DOHH2 (cell line): ENCODE measurements around the gene FRMD4B.

ENCODE experiments used
- H3F3A ChIP-seq: fragments of 200-600 bp; sonication (generic), shearing (Covaris generic); 2 replicates; pipeline ENCODE4 v1.6.0; 2016; ENCODE audit warnings: antibody characterized with exemption, mild to moderate bottlenecking; ENCODE audit not compliant: control insufficient read depth, insufficient read depth
- H3K27ac ChIP-seq: fragments of 200-600 bp; sonication (generic); 2 replicates; pipeline ENCODE4 v1.5.1; 2014; ENCODE audit warnings: low read depth, mild to moderate bottlenecking, low read length, moderate library complexity
- H3K27me3 ChIP-seq: fragments of 200-600 bp; sonication (generic); 2 replicates; pipeline ENCODE4 v1.6.1; 2014; ENCODE audit warnings: mild to moderate bottlenecking, low read length, mixed read lengths; ENCODE audit not compliant: control insufficient read depth
- H3K36me3 ChIP-seq: fragments of 200-600 bp; sonication (generic); 2 replicates; pipeline ENCODE4 v1.6.1; 2014; ENCODE audit warnings: mild to moderate bottlenecking, low read length, moderate library complexity, mixed read lengths; ENCODE audit not compliant: control insufficient read depth
- H3K4me1 ChIP-seq: fragments of 200-600 bp; sonication (generic); 2 replicates; pipeline ENCODE4 v1.6.1; 2014; ENCODE audit warnings: mild to moderate bottlenecking, low read length, mixed read lengths; ENCODE audit not compliant: control insufficient read depth
- H3K4me2 ChIP-seq: fragments of 200-600 bp; sonication (generic); 2 replicates; pipeline ENCODE4 v1.6.0; 2014; ENCODE audit warnings: mild to moderate bottlenecking, low read length, moderate library complexity
- H3K4me3 ChIP-seq: fragments of 200-600 bp; sonication (generic); 2 replicates; pipeline ENCODE4 v1.5.1; 2014; ENCODE audit warnings: mild to moderate bottlenecking, low read length, mixed read lengths
- H3K79me2 ChIP-seq: fragments of 200-600 bp; sonication (generic); 2 replicates; pipeline ENCODE4 v1.6.1; 2014; ENCODE audit warnings: mild to moderate bottlenecking, low read length, mixed read lengths; ENCODE audit not compliant: control insufficient read depth
- H3K9me2 ChIP-seq: fragments of 200-600 bp; sonication (generic); replicated peaks from 2 replicates; pipeline ENCODE4 v1.6.1; 2014; ENCODE audit warnings: mild to moderate bottlenecking, low read length, mixed read lengths; ENCODE audit not compliant: control insufficient read depth
- H3K9me3 ChIP-seq: fragments of 200-600 bp; sonication (generic); 2 replicates; pipeline ENCODE4 v1.6.1; 2014; ENCODE audit warnings: antibody characterized with exemption, low read length, mixed read lengths; ENCODE audit not compliant: control insufficient read depth, insufficient read depth
- H4K20me1 ChIP-seq: fragments of 200-600 bp; sonication (generic); 2 replicates; pipeline ENCODE4 v1.6.0; 2014; ENCODE audit warnings: low read depth, mild to moderate bottlenecking, antibody characterized with exemption, low read length, moderate library complexity; ENCODE audit not compliant: control insufficient read depth, insufficient read depth
- CTCF ChIP-seq: fragments of 200-600 bp; sonication (generic); IDR thresholded peaks from one replicate; pipeline ENCODE4 v1.5.1; 2014; ENCODE audit warnings: antibody characterized with exemption, mild to moderate bottlenecking, low read depth, low read length; ENCODE audit not compliant: poor library complexity, severe bottlenecking
- EZH2phosphoT487 ChIP-seq: fragments of 200-600 bp; sonication (generic); IDR thresholded peaks from 2 replicates; pipeline ENCODE4 v1.6.1; 2017; ENCODE audit warnings: borderline replicate concordance, mild to moderate bottlenecking, antibody characterized with exemption, low read length, moderate library complexity, mixed read lengths

FRMD4B gene

GRCh38 chr3:69420781-69421520 is 35.1 kb upstream of the FRMD4B start:
- no peak for TF ChIP-seq CTCF
- TF ChIP-seq EZH2phosphoT487: no peak
- no peaks in the 10 kb centered on the region for H3K9me3 ChIP-seq
- no peaks in the 10 kb centered on the region for H3F3A ChIP-seq
- H3K79me2 ChIP-seq: no peaks in the 10 kb centered on the region
- H3K9me2 ChIP-seq: no peaks in the 10 kb centered on the region
- no peaks in the 10 kb centered on the region for H3K4me1 ChIP-seq
- no peak overlapping the region for H3K4me3 ChIP-seq
- H3K27ac ChIP-seq: no peak overlapping the region
- no peak overlapping the region for H3K4me2 ChIP-seq
- H3K36me3 ChIP-seq: no peaks in the 10 kb centered on the region
- H4K20me1 ChIP-seq: no peaks in the 10 kb centered on the region
- H3K27me3 ChIP-seq: no peaks in the 10 kb centered on the region

DNA sequence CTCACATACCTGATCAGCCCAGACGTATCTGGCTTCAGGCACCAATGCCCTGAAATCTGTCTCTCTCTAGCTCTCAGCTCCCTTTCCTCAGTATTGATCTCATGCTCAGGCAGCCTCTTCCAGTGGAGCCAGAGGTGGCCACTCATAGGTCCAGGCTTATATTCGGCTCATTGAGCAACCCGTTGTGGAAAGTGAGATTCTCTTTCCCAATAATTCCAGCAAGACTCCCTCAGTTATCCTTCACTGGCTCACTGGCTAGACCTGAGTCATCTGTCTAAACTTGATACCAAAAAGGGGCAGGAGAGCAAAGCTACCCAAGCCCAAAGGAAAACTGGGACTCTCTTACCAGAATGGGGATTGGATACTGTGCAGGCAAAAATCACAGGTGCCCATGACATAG is 33.4 kb upstream of the FRMD4B start:
- no peak overlapping the region for H3K4me3 ChIP-seq
- no peaks in the 10 kb centered on the region for H3K4me1 ChIP-seq
- H3K27me3 ChIP-seq: no peaks in the 10 kb centered on the region
- no peaks in the 10 kb centered on the region for H3K9me3 ChIP-seq
- H3K9me2 ChIP-seq: no peaks in the 10 kb centered on the region
- no peaks in the 10 kb centered on the region for H4K20me1 ChIP-seq
- H3K4me2 ChIP-seq: no peak overlapping the region
- TF ChIP-seq EZH2phosphoT487 (no peak), CTCF (no peak)
- no peaks in the 10 kb centered on the region for H3F3A ChIP-seq
- no peaks in the 10 kb centered on the region for H3K79me2 ChIP-seq
- H3K36me3 ChIP-seq: no peaks in the 10 kb centered on the region
- H3K27ac ChIP-seq: no peak overlapping the region

DNA sequence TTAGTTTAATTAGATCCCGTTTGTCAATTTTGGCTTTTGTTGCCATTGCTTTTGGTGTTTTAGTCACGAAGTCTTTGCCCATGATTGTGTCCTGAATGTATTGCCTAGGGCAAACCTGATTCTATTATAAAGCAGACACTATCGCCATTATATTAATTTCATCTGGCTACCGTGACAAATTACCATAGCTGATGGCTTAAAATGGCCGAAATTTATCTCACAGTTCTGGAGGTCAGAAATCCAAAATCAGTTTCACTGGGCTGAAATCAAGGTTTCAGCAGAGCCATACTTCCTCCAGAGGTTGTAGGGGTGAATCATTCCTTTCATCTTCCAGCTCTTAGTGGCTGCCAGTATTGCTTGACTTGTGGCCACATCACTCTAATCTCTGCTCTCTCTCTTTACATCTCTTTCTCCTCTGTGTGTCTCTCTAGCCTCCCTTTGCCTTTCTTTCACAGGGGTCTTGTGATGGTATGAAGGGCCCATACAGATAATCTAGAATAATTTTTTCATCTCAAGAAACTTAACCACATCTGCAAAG is 31.7 kb upstream of the FRMD4B start:
- Histone ChIP-seq H4K20me1 (no peaks in the 10 kb centered on the region), H3K4me3 (no peak overlapping the region), H3K27ac (no peak overlapping the region), H3K27me3 (no peaks in the 10 kb centered on the region), H3F3A (no peaks in the 10 kb centered on the region), H3K4me1 (no peaks in the 10 kb centered on the region), H3K9me2 (no peaks in the 10 kb centered on the region), H3K36me3 (no peaks in the 10 kb centered on the region), H3K4me2 (no peak overlapping the region), H3K79me2 (no peaks in the 10 kb centered on the region), H3K9me3 (no peaks in the 10 kb centered on the region)
- no peak for TF ChIP-seq EZH2phosphoT487
- no peak for TF ChIP-seq CTCF
